Activated gamma-delta T cell treated with Interleukin-2 at 50 U/mL for 16 hours (primary cell): ENCODE results near the gene NAPG.
"Not testable (repeated sequence)": the region's sequence is repeated elsewhere in the genome, so short reads cannot be mapped to it uniquely, and the experiment has no call there.

Experiments used
- DNase-seq: peaks from one replicate; pipeline ENCODE4 v3.0.0-alpha.2; 2020

NAPG gene

DNA sequence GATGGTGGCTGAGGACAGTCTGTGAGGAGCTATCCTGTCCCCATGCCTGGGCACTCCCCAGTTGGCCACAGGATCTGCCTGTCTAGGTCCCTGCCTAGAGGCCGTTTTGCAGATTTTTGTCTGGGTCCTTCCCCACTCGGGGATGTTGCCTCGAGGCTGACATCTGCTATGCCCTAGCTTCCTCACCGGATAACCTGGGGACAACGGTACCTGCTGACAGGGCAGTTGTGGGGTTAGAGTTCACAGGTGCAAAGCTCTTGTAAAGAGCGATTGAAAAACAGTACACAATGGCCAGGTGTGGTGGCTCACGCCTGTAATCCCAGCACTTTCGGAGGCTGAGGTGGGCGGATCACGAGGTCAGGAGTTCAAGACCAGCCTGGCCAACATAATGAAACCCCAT, 30.4 kb downstream of the NAPG start:
- DNase-seq, result not testable (repeated sequence)

DNA sequence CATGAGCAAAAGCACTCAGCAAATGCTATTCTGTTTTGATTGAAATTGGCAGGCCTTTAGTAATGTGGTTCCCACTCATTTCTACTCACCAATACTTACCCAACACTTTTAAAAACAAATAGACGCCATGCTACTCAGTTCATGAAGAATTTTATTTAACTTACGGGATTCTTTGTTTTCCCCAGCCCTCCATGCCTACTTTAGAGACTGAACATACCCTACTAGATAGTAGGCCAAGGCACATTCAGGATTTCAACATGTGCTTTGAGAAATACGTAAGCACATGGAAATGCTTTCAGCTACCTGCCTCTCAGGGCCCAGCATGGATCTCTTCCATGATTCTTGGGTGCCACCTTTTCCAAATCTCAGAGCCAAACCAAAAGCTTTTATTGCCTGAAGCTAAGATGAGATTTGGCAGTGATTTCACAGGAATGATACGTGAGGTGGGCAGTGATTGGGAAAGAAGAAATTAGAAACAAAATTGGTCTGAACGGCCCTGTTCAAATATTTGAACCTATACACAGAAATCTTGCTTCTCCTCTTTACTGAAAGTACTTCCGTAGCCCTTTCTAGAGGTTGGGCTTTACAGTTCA, 31.4 kb downstream of the NAPG start:
- DNase-seq, result no peak

DNA sequence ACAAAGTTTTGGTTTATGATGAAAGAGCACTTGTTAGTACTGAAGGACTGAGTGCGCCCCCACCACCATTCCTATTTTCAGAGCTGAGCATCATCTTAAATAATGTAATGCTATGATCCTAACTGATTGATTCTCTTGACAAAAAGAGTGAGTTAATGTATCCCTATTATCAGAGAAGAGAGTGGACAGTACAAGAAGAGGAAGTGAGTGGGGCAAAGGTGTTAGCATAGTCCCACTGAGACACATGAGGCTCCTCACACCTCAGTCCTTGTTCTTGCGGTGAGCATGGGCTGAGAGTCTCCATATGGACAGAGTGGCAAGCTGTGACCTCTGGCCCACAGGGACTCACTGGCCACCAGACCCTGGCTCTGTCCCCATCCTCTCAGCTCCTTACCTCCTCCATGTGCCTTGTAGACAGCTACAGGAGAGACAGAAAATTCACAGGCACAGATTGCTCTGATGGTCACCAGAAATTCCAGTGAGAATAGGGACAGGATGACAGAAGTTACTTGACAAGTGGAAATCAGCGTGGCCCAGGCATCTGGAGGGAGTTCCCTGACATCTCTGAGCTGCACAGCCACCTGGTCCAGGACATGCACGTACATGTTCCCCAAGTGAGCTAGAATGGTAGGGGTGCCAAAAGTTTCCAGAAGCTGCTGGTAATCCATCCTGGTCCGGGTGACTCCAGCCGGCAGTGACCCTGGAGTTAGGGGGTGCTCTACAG, 32.6 kb downstream of the NAPG start:
- DNase-seq, result no peak

DNA sequence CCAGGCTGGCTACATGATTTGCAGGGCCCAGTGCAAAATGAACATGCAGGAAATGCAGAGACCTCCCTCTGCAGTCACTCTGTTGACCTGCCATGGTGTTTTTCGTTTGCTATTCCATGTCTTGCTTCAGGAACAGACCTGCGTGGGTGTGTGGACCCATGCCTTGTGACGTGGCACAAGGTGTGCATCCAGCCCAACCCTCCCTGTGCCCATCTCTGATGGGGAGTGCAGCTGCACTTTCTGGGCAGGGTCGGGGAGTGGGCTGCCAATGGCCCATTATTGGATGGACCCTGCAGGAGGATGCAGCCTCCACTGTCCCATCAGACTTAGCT, 33.1 kb downstream of the NAPG start:
- no peak for DNase-seq

DNA sequence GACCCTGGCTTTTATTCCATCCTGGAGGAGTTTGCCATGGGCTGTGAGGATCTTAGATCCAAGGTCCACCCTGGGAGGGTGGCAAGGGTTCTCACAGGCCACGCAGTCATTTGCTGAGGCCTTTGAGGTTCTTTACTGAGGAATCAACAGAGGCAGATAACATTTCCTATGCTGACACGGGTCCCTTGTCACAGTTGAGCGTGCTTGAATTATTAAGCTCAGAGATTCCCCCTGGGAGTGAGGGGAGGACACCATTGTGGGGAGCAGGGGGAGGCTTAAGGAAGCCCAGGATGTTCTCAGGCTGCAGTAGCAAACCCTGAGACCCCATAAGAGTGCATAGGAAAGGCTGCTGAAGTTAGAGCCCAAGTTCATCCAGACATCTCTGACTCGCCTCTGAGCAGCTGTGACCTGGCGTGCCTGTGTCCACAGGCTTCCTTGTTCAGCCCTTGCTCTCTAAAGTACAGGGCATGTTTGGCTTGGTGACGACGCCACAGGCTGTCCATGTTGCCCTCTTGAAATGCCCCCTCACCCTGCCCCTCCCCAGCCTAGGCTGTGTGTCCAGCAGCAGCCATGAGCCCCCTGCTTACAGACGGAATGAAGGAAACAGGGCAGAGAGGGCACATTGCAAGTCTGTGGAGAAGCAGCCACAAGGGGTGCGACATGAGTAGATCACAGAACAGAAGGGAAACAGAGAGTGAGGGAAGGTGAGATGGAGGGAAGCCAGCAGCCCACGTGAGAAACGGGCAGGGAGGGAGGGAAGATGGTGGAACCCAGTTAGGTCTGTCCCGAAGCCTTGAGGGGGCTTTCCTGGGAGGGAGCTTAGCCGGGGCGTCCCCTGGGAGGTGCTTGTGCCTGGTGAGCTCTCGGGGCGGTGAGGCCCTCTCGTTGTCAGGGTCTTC, 34.0 kb downstream of the NAPG start:
- DNase-seq, result no peak

DNA sequence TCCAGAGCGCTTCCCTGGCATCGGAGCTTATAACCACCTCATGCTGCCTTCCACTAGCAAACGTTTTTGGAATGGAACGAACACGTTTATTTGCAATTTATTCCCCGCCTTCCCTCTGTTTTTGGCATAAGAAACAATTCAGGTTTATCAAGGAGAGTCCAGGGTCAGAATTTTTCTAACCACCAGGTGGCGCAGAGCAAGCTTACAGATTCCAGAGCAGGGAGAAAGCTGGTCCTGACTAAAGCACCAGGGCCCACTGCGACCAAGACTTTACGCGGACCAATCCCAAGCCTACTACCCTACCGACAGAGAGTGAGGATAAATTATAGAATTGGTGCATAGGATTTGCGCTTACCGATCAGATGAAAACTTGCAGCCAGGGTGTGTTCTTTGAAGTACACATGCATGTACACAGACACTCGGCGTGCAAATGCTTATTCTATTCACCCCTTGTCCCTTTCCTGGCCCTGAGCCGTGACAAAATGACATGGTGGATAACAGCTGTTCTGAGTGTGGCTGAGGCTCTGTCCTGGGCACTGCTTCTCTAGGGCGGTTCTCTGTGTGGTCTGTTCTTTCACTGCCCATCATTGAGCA, 34.7 kb downstream of the NAPG start:
- peak; percentile 51 for DNase-seq

DNA sequence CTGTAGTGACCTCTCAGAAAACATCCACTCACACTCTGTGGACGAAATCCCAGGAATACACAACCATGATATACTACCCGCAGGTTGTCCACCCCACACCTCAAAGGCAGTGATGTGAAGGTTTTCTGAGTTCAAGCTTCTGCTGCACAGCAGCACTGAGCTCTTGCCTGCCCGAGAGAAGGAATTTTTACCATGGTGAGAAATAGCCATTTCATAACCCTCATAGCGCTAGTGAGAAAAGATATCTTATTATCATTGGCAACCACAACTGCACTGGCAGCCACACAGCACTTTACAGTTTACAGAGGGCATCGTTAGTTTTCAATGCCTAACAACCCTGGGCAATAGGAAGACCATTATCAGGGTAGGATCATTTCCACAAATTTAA, 36.9 kb downstream of the NAPG start:
- no peak for DNase-seq

DNA sequence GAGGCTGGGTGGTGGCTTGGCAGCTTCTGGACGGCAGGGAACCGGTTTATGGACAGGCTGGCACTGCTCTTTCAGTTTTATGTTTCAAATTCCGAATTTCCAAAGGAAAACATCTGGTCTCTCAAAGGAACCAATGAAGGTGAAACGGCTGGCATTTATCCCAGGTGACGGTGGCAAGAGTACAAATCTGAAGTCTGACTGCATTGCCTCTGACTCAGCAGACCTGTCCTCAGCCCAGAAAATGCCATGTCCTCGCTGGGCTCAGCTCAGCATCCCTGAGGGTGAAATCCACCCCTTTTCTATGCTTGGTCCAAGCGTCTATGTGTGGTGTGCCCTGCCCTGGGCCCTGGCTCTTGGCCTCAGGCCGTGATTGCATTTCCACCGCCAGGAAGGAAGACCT, 38.1 kb downstream of the NAPG start:
- DNase-seq, result no peak

DNA sequence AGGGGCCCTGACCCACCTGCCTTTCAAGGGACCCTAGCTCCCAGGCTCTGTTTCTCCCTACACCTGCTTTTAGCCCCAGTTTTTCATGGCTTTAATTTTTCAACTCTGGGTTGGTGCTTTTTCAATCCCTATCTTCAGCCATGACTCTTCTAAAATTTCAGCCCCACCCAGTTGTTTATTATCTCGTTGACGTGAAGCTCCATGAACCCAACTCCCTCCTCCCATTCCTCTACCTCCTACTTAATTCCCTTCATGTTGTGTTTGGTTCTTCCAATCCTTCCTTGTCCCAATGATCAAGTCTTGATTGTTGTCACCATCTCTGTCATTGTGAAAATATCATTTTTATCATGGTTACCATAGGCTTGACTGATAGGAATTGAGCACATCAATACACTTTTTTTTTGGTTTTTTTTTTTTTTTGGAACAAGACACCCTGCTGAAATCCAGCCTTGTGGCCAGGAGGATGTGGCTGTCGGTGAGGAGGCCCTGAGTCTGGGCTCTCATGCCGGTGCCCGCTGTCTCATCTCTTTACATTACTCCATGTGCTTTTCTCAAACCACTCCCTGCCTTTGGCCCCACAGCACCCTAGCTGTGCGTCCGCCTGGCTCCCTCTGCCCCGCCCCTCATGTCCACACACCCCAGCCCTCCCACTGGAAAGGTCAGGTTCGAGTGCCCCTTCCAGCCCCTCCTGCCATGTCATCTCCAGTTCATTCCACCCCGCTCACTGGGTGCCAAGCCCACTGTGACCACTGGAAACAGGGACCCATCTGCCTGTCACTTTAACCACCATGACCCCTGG, 39.3 kb downstream of the NAPG start:
- no peak for DNase-seq

DNA sequence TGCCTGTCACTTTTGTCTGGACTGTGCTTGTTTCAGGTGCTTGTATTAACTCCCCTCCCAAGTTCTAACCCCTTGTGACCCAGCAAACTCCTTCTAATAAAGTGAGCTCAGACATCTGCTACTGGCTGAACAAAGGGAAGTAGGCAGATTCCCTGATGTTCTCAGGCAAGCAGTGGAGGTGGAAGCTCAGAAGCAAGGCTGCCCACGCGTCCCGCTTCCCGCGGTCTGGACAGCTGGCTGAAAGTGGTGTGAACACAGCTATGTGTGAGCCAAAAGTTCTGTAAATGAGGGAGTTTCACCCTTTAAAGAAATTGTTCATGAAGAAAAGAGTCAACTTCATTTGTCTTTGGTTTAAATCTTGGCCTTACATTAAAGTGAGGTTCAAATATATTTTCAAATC, 40.0 kb downstream of the NAPG start:
- DNase-seq, result no peak

DNA sequence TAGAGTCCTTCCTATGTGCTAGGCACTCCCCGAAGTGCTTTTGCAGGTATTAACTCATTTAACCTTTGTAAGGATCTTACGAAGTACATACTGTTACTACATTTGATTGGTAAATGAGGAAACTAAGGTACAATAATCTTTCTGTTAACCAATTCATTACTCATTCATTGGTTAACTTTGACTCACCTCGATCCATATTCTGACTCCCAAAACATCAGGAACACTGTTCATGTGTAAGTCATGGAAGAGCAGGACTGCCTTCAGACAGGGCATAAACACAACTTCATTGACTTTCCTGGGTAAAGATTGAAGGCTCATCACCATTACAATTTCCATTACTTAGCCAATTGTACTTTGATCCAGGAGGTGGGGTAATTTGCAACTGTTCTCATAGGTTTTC, 40.6 kb downstream of the NAPG start:
- no peak for DNase-seq

DNA sequence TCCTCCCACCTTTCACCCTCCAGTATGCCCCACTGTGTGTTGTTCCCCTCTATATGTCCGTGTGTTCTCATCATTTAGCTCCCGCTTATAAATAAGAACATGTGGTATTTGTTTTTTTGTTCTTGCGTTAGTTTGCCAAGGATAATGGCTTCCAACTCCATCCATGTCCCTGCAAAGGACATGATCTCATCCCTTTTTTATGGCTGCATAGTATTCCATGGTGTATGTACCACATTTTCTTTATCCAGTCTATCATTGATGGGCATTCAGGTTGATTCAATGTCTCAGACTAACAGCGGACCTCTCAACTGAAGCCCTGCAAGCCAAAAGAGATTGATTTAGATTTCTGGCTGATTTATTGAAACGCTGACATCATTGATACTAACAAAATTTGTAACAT, 44.1 kb downstream of the NAPG start:
- DNase-seq, result not testable (repeated sequence)

DNA sequence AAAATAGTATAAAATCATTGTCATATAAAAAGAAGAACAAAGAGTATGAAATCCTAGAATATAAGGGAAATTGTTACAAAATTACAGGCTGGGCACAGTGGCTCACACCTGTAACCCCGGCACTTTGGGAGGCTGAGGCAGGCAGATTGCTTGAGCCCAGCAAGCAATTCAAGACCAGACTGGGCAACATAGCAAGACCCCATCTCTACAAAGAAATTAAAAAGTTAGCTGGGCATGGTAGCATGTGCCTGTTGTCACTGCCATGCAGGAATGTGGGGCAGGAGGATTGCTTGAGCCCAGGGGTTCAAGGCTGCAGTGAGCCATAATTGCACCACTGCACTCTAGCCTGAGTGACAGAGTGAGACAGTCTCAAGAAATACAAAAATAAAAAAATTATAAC, 44.8 kb downstream of the NAPG start:
- no peak for DNase-seq

DNA sequence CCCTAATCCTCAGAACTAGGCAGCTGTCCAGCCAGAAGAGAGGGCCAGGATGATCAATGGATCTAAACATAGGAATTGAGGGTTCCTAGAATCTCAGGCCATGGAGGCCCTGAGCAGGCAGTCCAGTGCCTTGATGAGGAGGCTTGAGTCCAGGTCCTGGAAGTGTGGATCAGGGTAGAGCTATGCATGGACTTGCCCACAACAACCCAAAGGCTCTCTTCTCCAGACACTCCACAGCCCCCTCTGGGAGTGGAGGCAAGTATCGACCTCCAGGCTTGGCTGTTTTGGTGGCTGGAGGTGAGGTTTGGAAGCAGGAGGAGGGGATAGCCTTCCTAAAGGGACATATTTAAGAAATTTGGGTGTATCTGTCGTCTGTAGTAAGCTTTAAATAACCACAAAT, 45.7 kb downstream of the NAPG start:
- no peak for DNase-seq

DNA sequence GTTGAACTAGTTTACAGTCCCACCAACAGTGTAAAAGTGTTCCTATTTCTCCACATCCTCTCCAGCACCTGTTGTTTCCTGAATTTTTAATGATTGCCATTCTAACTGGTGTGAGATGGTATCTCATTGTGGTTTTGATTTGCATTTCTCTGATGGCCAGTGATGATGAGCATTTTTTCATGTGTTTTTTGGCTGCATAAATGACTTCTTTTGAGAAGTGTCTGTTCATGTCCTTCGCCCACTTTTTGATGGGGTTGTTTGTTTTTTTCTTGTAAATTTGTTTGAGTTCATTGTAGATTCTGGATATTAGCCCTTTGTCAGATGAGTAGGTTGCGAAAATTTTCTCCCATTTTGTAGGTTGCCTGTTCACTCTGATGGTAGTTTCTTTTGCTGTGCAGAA, 47.4 kb downstream of the NAPG start:
- DNase-seq, result not testable (repeated sequence)

DNA sequence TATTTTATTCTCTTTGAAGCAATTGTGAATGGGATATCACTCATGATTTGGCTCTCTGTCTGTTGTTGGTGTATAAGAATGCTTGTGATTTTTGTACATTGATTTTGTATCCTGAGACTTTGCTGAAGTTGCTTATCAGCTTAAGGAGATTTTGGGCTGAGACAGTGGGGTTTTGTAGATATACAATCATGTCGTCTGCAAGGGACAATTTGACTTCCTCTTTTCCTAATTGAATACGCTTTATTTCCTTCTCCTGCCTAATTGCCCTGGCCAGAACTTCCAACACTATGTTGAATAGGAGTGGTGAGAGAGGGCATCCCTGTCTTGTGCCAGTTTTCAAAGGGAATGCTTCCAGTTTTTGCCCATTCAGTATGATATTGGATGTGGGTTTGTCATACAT, 48.6 kb downstream of the NAPG start:
- not testable (repeated sequence) for DNase-seq

DNA sequence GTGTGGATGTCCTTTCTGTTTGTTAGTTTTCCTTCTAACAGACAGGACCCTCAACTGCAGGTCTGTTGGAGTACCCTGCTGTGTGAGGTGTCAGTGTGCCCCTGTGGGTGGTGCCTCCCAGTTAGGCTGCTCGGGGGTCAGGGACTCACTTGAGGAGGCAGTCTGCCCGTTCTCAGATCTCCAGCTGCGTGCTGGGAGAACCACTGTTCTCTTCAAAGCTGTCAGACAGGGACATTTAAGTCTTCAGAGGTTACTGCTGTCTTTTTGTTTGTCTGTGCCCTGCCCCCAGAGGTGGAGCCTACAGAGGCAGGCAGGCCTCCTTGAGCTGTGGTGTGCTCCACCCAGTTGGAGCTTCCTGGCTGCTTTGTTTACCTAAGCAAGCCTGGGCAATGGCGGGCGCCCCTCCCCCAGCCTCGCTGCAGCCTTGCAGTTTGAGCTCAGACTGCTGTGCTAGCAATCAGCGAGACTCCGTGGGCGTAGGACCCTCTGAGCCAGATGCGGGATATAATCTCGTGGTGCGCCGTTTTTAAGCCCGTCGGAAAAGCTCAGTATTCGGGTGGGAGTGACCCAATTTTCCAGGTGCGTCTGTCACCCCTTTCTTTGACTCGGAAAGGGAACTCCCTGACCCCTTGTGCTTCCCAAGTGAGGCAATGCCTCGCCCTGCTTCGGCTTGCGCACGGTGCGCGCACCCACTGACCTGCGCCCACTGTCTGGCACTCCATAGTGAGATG, 52.2 kb downstream of the NAPG start:
- DNase-seq, result not testable (repeated sequence)

DNA sequence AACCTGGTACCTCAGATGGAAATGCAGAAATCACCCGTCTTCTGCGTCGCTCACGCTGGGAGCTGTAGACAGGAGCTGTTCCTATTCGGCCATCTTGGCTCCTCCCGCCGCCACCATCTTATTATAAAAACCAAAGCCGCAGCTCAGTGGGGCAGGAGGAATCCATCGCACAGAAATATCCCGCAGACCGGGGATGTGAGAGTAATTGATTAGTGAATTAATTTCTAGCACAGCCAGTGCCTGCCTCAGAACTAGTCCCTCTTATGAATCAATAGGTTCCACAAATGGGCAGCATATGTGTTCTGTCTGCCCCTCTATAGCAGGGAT, 52.7 kb downstream of the NAPG start:
- not testable (repeated sequence) for DNase-seq

DNA sequence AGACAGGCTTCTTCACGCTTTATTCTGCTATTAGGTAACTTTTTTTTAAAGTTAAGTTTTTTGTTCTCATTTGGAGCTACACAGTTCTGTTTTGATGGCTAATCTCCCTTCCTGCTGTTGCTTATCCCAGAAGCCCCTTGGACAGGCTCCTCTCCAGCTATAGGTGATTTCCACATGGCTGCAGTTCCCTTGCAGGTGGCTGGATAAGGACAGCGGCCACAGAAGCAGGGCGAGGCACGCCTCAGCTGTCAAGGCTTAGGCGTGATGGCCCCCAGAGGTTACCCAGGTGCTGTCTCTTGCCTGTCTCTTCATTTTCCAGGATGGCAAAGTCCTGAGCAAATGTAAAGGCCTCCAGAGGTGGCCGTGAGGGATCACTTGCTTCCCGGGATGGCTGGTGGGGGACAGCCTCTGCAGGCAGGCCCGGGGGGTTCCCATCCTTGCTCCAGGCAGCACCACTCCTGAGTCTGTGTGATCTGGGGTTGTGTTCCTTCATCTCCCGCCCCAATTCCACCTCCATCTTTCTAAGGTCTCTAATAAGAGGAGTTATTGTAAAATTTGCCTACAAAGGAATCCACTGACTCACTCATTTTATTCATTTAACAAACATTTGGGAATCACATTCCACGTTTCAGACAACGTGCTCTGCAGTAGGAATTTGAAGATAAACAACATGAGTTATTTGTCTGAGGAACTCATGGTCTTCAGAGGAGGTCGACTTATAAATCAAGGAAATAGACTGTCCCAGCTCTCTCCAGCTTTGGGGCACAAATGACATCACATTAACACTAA, 53.4 kb downstream of the NAPG start:
- DNase-seq, result no peak

DNA sequence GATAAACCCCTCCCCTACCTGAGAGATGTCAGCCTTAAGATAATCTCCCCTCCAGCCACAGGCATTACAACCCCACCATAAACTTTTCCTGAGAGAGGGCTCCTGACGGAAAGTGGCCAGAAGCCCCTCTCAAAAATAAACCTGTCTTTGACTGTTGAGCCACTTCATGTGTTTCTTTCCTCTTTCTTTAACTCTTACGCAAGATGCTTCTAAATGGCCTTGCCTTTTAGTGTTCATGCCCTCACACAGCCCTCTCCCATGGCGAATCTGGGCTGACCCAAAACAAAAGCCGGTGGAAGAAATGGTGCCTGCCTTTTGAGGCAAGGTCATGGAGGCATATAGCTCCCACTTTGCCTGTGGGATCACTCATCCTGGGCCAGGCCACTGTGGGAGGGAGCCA, 54.4 kb downstream of the NAPG start:
- no peak for DNase-seq

DNA sequence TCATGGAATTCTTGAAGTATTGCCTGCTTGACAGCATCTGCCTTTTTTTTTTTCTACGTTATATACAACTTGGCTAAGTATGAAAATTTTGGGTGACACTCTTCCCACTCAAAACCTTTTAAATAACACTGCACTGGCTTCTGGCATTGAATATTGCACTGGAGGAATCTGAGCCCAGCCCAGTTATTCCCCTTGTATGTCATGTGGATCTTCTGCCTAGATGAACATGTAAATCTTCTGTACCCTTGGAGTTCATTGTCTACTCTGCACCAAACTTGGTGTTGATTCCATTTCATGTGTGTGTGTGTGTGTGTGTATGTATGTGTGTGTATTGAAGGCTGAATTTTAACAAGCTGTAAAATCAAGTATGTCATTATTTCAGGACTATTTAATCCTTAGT, 59.4 kb downstream of the NAPG start:
- no peak for DNase-seq

DNA sequence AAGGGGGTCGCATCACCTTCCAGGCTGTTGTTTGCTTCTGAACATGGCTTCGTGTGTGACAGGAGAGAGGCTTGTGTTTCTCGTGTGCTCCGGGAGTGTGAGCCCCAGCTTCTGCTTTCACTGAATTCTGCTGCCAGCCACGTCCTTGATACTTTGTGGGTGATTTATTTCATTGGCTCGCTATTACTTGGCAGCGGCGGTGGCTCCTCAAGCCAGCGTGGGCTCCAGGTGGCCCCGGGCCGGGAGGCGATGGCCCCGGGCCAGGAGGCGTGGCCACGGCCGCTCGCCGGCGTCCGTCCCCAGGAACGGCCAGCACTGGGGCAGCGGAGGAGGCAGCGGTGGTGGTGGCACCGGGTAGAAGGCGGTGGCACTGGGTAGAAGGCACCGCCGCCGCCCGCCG, 63.1 kb downstream of the NAPG start:
- DNase-seq, result no peak
